NT2/D1 (cell line): ENCODE measurements around the gene TANC1.

Source experiments
- SUZ12 ChIP-seq: IDR thresholded peaks from 2 replicates; pipeline ENCODE4 v1.6.1; 2011; ENCODE audit not compliant: insufficient read length, insufficient read depth; ENCODE audit errors: extremely low read depth
- YY1 ChIP-seq: IDR thresholded peaks from 2 replicates; pipeline ENCODE4 v1.6.1; 2011; ENCODE audit not compliant: insufficient read length, insufficient read depth
- ZNF274 ChIP-seq: IDR thresholded peaks from 2 replicates; pipeline ENCODE4 v1.6.1; 2011; ENCODE audit warnings: mild to moderate bottlenecking, low read depth, low read length

DNA sequence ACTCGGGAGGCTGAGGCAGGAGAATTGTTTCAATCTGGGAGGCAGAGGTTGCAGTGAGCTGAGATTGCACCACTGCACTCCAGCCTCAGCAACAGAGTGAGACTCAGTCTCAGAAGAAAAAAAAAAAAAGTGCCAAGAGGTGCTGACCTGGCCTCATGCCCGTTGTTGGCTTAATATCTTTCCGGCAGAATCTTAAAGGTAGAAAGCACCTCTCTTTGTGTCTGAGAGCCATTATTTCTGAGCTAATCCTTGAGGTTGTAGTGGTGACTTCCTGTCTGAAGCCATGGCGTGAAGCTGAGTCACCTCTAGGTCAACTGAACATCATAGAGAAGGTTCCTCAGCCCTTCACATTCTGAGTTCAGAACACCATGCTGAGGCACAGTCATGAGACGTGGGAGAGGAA lies 257.6 kb downstream of the TANC1 start:
- TF ChIP-seq ZNF274 (no peak), YY1 (no peak), SUZ12 (no peak)
